Skin of body (tissue), 2 donors: ENCODE data around the gene RICTOR. TPM values are rescaled to one million over a fixed set of nuclear protein-coding genes. Genes with fewer than 3 reads are reported as not detected.
A peak's percentile ranks its signal among the peaks of the same experiment; 100 is the strongest.

ENCODE experiments used
- DNase-seq: peaks from one replicate; lab custom pipeline; 2025; lab: John Stamatoyannopoulos, UW
- total RNA-seq: library from RNA; depleted of rRNA; stranded (reverse); fragments of >200 nt; gene quantifications from one replicate; pipeline ENCODE4 v1.2.3, GENCODE V29; 2014

Gene RICTOR
- total RNA-seq, 1 donor from 2014 or later = 55.2 TPM

DNA sequence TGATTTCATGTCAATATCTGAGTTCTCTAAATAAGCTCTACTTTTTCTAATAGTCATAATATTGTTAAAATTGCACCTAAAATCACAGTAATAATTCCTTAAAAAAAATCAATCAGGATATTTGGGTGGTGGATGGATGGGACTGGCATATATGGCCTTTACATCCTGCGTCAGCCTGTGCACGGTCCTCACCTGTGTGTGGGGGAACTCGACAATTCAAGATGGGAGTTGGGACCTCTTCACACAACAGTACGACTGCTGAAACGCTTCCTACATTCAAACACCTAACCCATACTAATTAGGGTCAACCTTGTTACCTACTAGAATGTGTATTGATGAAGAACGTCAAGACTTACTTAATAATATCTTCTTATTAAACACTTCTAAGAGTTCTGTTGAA lies 137.9 kb downstream of the RICTOR start:
- no peak for DNase-seq

- DNase-seq = no peak
Observed at GRCh38 chr5:38935437-38935836, 138.8 kb downstream of the RICTOR start.

DNA sequence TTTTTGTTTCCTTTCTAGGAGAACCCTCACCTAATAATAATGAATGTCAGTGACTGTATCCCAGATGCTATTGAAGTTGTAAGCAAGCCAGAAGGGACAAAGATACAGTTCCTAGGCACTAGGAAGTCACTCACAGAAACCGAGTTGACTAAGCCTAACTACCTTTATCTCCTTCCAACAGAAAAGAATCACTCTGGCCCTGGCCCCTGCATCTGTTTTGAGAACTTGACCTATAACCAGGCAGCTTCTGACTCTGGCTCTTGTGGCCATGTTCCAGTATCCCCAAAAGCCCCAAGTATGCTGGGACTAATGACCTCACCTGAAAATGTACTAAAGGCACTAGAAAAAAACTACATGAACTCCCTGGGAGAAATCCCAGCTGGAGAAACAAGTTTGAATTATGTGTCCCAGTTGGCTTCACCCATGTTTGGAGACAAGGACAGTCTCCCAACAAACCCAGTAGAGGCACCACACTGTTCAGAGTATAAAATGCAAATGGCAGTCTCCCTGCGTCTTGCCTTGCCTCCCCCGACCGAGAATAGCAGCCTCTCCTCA lies 141.3 kb downstream of the RICTOR start:
- no peak for DNase-seq

GRCh38 chr5:38931731-38932130 lies 142.5 kb downstream of the RICTOR start:
- no peak for DNase-seq

DNA sequence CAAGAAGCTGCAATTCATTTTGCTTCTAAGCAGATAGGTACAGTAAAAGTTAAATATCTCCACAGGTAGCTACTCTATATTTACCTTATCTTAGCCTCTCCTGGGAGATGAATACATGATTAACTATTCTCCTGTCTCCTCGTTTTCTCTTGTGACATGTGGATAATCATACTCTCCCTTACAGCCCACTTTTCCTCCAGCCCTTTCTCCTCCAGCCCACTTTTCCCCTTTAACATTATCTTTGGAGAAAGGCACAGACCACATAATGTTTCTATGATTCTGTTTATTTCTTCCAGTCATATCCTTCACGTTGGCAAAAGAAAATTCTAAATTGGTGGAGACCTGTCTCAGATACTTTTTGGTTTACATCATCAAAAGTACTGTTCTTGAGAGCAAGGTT lies 144.4 kb downstream of the RICTOR start:
- DNase-seq = no peak

DNA sequence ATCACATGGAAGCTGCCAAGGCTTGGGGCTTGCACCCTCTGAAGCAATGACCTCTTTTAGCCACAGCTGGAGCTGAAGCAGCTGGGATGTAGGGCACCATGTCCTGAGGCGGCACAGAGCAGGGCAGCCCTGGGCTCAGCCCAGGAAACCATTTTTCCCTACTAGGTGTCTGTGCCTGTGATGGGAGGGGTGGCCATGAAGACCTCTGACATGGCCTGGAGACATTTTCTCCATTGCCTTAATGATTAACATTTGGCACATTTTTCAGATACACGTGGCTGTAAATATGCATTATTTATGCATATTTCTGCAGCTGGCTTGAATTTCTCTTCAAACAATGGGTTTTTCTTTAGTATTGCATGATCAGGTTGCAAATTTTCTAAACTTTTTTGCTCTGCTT lies 146.7 kb downstream of the RICTOR start:
- no peak for DNase-seq

GRCh38 chr5:38926121-38926520 lies 148.1 kb downstream of the RICTOR start:
- DNase-seq = no peak

DNA sequence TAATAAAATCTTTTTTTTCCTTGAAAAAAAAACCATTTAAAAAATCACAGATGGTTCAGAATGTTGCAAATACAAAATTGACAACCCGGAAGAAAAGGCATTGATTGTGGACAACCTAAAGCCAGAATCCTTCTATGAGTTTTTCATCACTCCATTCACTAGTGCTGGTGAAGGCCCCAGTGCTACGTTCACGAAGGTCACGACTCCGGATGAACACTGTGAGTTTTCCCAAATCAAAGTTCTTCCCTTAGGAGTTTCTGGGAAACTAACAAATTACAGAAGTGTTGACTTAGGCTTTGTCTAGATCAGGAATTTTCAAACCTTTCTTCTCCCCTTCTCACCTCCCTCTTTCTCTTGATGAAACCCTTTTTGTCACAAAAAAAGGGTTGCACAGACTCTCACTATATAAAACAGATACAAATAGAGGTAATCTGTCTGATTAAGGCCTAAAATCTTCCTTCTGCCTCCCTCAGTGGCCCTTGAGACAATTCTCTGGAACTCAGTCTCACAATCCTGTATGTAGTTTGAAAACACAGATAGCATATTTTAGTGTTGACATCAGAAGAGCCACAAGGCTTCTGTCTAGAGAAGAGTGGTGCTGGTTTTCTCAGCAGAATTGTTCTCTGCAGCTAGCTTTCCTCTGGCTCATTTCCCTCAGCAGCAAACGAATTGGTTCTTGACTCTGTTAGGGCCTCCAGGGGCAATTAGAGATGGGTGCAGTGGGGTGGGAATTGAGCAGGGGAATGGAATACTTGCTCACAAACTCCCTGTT lies 148.9 kb downstream of the RICTOR start:
- no peak for DNase-seq

GRCh38 chr5:38923661-38924451 lies 150.3 kb downstream of the RICTOR start:
- no peak for DNase-seq

- DNase-seq = peak; percentile 3
Observed at GRCh38 chr5:38922199-38922598, 152.0 kb downstream of the RICTOR start.

- no peak for DNase-seq
Observed at GRCh38 chr5:38921174-38921573, 153.0 kb downstream of the RICTOR start.

DNA sequence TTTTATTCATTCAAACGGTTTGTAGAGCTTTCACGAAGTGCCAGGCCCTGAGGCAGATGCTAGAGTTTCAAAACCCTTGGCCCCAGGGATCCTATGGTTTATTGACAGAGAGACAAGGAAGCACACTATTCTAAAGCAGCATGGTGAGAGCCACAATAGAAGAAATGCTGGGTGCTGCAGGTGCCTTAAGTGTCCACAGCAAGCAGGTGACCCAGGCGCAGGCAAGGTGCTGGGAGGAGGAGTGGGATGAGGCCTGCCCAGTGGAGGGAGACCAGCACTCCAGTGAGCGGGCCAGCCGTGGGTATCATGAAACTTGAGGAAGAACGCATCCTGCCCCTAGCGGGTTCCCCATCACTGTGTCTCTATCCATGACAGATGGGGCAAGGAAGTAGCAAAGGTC lies 157.4 kb downstream of the RICTOR start:
- DNase-seq = no peak

GRCh38 chr5:38913714-38914113 lies 160.5 kb downstream of the RICTOR start:
- no peak for DNase-seq

DNA sequence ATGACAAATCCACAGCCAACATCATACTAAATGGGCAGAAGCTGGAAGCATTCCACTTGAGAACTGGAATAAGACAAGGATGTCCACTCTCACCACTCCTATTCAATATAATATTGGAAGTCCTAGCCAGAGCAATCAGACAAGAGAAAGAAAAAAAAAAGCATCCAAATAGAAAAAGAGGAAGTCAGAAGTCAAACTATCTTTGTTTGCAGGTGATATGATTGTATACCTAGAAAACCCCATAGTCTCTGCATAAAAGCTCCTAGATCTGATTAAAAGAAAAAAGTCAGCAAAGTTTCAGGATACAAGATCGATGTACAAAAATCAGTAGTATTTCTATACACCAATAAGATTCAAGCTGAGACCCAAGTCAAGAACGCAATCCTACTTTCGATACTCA lies 162.3 kb downstream of the RICTOR start:
- no peak for DNase-seq

DNA sequence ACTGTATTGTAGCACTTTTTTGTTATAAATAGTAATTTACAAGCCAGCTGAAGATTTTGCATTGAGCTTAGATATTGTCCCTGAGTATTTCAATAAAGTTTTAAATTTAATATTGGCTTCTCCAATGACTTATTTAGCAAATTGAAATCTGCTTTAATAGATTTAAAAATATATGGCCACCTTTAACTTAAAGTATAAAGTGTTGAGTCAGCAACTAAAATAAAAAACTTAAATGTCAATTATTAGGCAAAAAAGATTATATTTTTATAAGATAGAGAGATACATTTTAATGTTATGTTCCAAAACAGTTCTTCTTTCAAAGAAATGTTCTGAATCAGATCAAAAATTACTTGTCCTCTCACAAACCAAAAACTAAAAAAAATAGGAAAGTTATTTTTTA lies 167.7 kb downstream of the RICTOR start:
- DNase-seq = no peak

- DNase-seq = no peak
Observed at GRCh38 chr5:38905516-38905915, 168.7 kb downstream of the RICTOR start.

- DNase-seq = no peak
Observed at GRCh38 chr5:38899936-38900335, 174.3 kb downstream of the RICTOR start.

DNA sequence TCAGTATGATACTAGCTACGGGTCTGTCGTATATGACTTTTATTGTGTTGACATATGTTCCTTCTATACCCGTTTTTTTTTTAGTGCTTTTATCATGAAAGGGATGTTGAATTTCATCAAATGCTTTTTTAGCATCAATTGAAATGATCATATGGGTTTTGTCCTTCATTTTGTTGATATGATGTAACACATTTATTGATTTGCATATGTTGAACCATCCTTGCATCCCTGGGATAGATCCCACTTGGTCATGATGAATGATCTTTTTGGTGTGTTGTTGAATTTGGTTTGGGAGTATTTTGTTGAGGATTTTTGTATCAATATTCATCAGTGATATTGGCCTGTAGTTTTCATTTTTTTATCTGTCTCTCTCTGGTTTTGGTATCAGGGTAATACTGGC lies 177.4 kb downstream of the RICTOR start:
- DNase-seq = no peak

DNA sequence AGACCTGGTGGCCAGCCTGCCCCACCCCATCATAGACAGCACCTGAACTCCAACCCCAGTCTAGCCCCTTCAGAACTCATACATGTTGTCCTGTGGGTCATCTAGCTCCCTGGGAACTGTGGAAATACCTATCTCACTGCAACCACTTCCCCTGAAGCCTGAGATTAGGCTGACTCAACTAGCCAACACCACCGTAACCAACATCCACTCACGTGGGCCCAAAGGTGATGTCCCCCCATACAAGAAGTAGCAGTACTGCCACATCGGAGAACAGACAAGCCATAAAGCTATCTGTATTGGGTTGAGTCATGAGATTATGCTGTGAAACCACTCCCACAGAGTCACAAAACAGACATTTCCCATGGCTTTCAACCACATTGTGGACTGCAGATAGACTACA lies 181.8 kb downstream of the RICTOR start:
- DNase-seq = no peak

DNA sequence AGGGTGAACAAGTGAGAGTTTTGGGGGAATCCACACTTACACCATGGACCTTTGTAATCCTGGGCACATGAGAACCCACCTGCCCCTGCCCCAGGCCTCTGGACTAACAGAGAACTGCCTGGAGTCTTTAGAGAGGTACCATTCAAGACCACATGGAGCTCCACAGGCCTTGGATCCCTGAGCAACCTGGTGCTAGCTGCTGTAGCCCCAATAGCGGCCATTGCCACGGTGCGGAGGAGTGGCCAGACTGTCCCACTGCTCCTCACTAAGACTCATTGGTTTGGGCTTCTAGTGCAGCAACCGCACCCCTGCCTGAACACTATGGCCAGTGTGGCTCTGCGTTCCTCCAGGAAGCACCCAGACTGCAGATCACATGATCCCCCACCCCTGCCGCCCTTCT lies 182.6 kb downstream of the RICTOR start:
- DNase-seq = no peak

DNA sequence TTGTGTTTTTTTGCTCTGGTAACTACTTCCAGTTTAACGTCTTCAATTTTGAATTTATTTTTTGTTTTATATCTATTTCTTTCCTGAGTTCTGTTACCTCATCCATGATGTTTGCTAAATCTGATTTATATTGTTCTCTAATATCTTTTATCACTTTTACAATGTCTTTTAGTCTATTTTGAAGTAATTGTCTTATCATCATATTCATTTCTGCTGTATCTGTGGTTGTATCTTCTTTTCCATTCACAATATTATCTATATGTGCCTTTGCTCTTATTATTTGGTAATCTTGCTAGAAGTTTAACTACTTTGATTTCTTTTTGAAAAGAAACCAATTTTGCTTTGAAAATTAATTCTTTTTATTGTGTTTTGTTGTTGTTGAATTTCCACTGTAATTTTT lies 184.8 kb downstream of the RICTOR start:
- DNase-seq = no peak

GRCh38 chr5:38888041-38888440 lies 186.2 kb downstream of the RICTOR start:
- DNase-seq = no peak
